Measurements from ENCODE around the gene ZFR2.

Gene ZFR2

DNA sequence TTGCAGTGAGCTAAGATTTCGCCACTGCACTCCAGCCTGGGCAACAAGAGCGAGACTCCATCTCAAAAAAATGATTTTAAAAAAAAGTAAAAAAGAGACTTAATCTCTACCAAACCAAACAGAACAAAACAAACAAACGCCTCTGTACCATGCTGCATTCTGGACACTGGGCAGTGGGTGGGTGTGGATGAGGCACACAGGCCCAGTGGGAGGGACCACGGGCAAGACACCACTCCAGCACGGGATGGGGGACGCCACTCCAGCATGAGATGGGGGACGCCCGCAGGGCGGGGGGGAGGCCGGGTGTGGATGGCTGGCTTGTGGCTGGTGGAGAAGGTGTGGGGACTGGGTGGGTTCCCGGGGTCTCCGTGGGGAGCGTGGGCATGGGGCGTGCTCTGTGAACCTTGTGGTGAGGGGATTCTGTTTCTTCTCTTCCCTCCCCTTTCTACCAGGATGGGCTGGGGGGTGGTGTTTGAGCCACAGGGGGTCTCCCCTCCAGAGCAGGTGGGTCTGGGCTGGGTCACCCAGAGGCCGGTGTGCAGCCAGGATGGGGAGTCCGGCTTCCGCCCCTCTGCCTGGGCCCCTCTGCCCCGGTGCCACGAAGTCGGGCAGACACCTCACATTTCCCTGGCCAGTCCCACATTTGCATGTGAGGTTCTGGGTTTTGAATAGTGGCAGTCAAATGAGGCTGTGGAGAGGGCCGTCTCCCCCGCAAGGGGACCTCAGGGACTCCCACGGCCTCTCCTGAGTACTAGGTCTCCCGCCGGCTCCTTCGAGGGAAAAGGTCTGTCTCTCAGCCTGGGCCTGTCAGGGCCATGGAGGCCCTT lies 58.7 kb downstream of the ZFR2 start:
- TF ChIP-seq SIN3A (IDR thresholded peaks at IDR 0.05; ENCODE audit: borderline replicate concordance, insufficient read depth, low read length) = no peak
- TF ChIP-seq, protein P1, sequence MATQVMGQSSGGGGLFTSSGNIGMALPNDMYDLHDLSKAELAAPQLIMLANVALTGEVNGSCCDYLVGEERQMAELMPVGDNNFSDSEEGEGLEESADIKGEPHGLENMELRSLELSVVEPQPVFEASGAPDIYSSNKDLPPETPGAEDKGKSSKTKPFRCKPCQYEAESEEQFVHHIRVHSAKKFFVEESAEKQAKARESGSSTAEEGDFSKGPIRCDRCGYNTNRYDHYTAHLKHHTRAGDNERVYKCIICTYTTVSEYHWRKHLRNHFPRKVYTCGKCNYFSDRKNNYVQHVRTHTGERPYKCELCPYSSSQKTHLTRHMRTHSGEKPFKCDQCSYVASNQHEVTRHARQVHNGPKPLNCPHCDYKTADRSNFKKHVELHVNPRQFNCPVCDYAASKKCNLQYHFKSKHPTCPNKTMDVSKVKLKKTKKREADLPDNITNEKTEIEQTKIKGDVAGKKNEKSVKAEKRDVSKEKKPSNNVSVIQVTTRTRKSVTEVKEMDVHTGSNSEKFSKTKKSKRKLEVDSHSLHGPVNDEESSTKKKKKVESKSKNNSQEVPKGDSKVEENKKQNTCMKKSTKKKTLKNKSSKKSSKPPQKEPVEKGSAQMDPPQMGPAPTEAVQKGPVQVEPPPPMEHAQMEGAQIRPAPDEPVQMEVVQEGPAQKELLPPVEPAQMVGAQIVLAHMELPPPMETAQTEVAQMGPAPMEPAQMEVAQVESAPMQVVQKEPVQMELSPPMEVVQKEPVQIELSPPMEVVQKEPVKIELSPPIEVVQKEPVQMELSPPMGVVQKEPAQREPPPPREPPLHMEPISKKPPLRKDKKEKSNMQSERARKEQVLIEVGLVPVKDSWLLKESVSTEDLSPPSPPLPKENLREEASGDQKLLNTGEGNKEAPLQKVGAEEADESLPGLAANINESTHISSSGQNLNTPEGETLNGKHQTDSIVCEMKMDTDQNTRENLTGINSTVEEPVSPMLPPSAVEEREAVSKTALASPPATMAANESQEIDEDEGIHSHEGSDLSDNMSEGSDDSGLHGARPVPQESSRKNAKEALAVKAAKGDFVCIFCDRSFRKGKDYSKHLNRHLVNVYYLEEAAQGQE (IDR thresholded peaks at IDR 0.05; ENCODE audit: insufficient read depth in 1 of 2, low read depth in 2 of 2, low read length in 2 of 2) = no peak
- no peak for TF ChIP-seq POLR2AphosphoS5 (IDR thresholded peaks at IDR 0.05; ENCODE audit: low read depth, low read length)
- TF ChIP-seq FOXP2 (optimal IDR thresholded peaks at IDR 0.05; ENCODE audit: borderline replicate concordance, extremely low read depth, extremely low read length, insufficient read depth) = no peak
- TF ChIP-seq TAF1 (IDR thresholded peaks at IDR 0.05; ENCODE audit: borderline replicate concordance, insufficient read depth, low read length) = no peak

DNA sequence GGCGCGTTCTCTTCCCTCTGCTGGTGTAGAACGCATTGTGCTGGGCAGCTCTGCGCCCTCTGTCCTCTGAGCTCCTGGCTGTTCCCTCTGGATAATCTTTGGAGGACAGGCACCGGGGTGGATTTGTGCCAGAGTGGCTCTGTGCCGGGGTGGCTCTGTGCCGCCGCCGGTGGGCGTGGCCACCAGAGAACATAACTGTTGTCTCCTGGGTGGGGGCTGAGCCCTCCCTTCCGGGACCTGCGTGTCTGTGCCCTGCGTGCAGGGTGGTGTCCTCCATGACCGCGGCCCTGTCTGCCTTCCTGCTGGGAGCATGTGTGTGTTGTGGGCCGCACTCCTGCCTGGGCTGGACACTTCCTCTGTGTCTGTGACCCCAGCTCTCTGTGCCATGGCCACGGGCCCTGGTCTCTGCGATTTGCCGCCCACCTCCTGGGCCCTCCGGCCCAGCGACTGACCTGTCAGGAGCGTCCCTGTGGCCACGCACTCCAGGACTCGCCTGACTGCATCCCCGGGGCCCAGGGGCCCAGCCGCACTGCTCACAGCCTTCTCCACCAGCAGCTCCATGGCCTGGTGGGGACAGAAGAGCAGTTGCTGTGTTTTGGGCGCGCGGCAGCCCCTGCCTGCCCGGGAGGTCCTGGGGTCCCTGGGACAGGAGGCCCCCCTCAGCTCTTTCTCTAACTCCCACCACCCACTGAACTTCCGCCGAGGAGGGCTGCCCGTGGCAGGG lies 60.3 kb downstream of the ZFR2 start:
- TF ChIP-seq SIN3A (IDR thresholded peaks at IDR 0.05; ENCODE audit: borderline replicate concordance, insufficient read depth, low read length) = no peak
- TF ChIP-seq FOXP2 (optimal IDR thresholded peaks at IDR 0.05; ENCODE audit: borderline replicate concordance, extremely low read depth, extremely low read length, insufficient read depth) = no peak
- TF ChIP-seq POLR2AphosphoS5 (IDR thresholded peaks at IDR 0.05; ENCODE audit: low read depth, low read length) = no peak
- no peak for TF ChIP-seq TAF1 (IDR thresholded peaks at IDR 0.05; ENCODE audit: borderline replicate concordance, insufficient read depth, low read length)
- TF ChIP-seq, protein P1 (IDR thresholded peaks at IDR 0.05; ENCODE audit: insufficient read depth in 1 of 2, low read depth in 2 of 2, low read length in 2 of 2) = no peak

DNA sequence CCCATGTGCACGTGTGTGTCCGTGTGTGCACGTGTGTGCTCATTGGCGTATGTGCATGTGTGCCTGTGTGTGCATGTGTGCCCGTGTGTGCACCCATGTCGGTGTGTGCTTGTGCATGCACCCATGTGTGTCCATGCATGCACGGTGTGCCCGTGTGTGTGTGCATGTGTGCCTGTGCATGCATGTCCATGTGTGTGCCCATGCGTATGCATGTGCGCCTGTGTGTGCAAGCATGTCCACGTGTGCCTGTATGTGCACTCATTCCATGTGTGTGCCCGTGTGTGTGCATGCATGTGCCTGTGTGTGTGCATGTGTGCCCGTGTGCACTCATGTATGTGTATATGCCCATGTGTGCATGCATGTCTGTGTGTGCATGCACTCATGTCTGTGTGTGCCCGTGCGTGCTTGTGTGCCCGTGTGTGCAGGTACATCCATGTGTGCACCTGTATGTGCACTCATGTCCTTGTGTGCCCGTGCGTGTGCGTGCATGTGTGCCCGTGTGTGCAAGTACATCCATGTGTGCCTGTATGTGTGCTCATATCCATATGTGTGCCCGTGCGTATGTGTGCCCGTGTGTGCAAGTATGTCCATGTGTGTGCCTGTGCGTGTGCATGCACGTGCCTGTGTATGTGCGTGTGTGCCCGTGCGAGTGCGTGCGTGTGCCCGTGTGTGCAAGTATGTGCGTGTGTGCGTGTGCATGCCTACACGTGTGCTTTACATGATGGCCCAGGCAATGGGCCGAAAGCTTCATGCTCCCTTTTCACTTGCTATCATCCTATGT lies 61.1 kb downstream of the ZFR2 start:
- TF ChIP-seq FOXP2 (optimal IDR thresholded peaks at IDR 0.05; ENCODE audit: borderline replicate concordance, extremely low read depth, extremely low read length, insufficient read depth) (no peak), POLR2AphosphoS5 (IDR thresholded peaks at IDR 0.05; ENCODE audit: low read depth, low read length) (no peak)
- TF ChIP-seq, protein P1 (IDR thresholded peaks at IDR 0.05; ENCODE audit: insufficient read depth in 1 of 2, low read depth in 2 of 2, low read length in 2 of 2) = no peak

DNA sequence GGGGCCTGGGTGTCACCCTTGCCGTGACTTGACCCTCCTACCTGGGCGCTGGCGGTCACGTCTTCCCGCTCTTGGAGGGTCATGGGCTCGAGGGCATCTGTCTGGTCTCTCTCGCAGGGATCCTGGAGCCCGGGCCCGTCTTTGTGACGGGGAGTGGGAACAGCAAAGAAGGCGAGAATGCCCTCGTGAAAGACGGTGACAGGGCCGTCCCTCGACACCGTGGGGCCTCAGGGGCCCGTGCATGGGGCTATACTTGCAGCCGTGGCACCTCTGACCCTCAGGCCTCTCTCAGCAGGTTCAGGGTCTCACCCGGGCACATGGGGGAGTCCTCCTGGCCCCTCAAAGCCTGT lies 61.7 kb downstream of the ZFR2 start:
- TF ChIP-seq SIN3A (IDR thresholded peaks at IDR 0.05; ENCODE audit: borderline replicate concordance, insufficient read depth, low read length) = no peak
- TF ChIP-seq TAF1 (IDR thresholded peaks at IDR 0.05; ENCODE audit: borderline replicate concordance, insufficient read depth, low read length) = no peak
- no peak for TF ChIP-seq FOXP2 (optimal IDR thresholded peaks at IDR 0.05; ENCODE audit: borderline replicate concordance, extremely low read depth, extremely low read length, insufficient read depth)
- TF ChIP-seq, protein P1 (IDR thresholded peaks at IDR 0.05; ENCODE audit: insufficient read depth in 1 of 2, low read depth in 2 of 2, low read length in 2 of 2) = no peak
- TF ChIP-seq POLR2AphosphoS5 (IDR thresholded peaks at IDR 0.05; ENCODE audit: low read depth, low read length) = no peak
